Adrenal gland (tissue), 5 donors: ENCODE results near the gene ZNF665.
"Not testable (repeated sequence)": the region's sequence is repeated elsewhere in the genome, so short reads cannot be mapped to it uniquely, and the experiment has no call there.

ENCODE experiments used
- POLR2A ChIP-seq, 2 donors: fragments of 450-650 bp; IDR thresholded peaks; one replicate each; pipeline ENCODE4 v1.6.1; 2017; ENCODE audit warnings: antibody characterized with exemption in 2 of 2, mild to moderate bottlenecking in 2 of 2, moderate library complexity in 1 of 2
- TF ChIP-seq, protein P1 (sequence below), 6 experiments: fragments of 450-650 bp in 4 of 6; fragments of 200-600 bp in 2 of 6; sonication (generic) in 1 of 6; IDR thresholded peaks; 1 replicate in 5 of 6; 2 replicates in 1 of 6; pipeline versions ENCODE4 v1.5.1 to v1.8.0; 2016 to 2021; ENCODE audit warnings: antibody characterized with exemption in 6 of 6, mild to moderate bottlenecking in 2 of 6, moderate library complexity in 1 of 6
- donor health status: DM: no; HTN: no; CAD: no.

DNA sequence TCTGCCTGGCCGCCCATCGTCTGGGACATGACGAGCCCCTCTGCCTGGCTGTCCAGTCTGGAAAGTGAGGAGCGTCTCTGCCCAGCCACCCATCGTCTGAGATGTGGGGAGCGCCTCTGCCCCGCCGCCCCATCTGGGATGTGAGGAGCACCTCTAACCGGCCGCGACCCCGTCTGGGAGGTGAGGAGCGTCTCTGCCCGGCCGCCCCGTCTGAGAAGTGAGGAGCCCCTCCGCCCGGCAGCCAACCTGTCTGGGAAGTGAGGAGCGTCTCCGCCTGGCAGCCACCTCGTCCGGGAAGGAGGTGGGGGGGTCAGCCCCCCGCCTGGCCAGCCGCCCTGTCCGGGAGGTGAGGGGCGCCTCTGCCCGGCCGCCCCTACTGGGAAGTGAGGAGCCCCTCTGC is 29.6 kb upstream of the ZNF665 start:
- TF ChIP-seq, protein P1, sequence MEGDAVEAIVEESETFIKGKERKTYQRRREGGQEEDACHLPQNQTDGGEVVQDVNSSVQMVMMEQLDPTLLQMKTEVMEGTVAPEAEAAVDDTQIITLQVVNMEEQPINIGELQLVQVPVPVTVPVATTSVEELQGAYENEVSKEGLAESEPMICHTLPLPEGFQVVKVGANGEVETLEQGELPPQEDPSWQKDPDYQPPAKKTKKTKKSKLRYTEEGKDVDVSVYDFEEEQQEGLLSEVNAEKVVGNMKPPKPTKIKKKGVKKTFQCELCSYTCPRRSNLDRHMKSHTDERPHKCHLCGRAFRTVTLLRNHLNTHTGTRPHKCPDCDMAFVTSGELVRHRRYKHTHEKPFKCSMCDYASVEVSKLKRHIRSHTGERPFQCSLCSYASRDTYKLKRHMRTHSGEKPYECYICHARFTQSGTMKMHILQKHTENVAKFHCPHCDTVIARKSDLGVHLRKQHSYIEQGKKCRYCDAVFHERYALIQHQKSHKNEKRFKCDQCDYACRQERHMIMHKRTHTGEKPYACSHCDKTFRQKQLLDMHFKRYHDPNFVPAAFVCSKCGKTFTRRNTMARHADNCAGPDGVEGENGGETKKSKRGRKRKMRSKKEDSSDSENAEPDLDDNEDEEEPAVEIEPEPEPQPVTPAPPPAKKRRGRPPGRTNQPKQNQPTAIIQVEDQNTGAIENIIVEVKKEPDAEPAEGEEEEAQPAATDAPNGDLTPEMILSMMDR (IDR thresholded peaks at IDR 0.05) = not testable (repeated sequence)
- TF ChIP-seq POLR2A (IDR thresholded peaks at IDR 0.05) = not testable (repeated sequence)
